HepG2 (cell line): ENCODE measurements around the gene CHRNB2. TPM values are rescaled to one million over a fixed set of nuclear protein-coding genes. Genes with fewer than 3 reads are reported as not detected.

ENCODE experiments used
- ARNT ChIP-seq: fragments of 450-650 bp; IDR thresholded peaks from 2 replicates; pipeline ENCODE4 v1.6.1; 2017
- CERS6 ChIP-seq: sonication (generic); formaldehyde crosslinking; IDR thresholded peaks from 2 replicates; pipeline ENCODE4 v1.5.0; 2020; ENCODE audit warnings: missing genetic modification reagents
- CREB3 ChIP-seq: sonication (generic); formaldehyde crosslinking; IDR thresholded peaks from 2 replicates; pipeline ENCODE4 v1.5.0; 2020; ENCODE audit warnings: missing genetic modification reagents
- ESRRA ChIP-seq: sonication (generic); formaldehyde crosslinking; IDR thresholded peaks from 2 replicates; pipeline ENCODE4 v1.5.1; 2020; ENCODE audit warnings: mild to moderate bottlenecking, low read depth, missing genetic modification reagents
- FOXK1 ChIP-seq: sonication (generic); formaldehyde crosslinking; IDR thresholded peaks from 2 replicates; pipeline ENCODE4 v1.4.0; 2020; ENCODE audit warnings: low read depth, missing genetic modification reagents, borderline replicate concordance
- HCFC1 ChIP-seq: fragments of 150-350 bp; IDR thresholded peaks from 2 replicates; pipeline ENCODE4 v1.6.1; 2014; ENCODE audit warnings: low read depth, low read length
- HOXA3 ChIP-seq: sonication (generic); formaldehyde crosslinking; IDR thresholded peaks from 2 replicates; pipeline ENCODE4 v1.5.0; 2020; ENCODE audit warnings: missing genetic modification reagents
- KLF16 ChIP-seq, 2 experiments: sonication (generic) in 1 of 2; formaldehyde crosslinking in 1 of 2; IDR thresholded peaks; 2 replicates each; pipeline versions ENCODE4 v1.6.1 to v1.8.0; 2016 to 2023; ENCODE audit warnings: missing genetic modification reagents in 2 of 2, missing compliant biosample characterization in 1 of 2
- LBX2 ChIP-seq: sonication (generic); formaldehyde crosslinking; IDR thresholded peaks from 2 replicates; pipeline ENCODE4 v1.5.0; 2020; ENCODE audit warnings: missing genetic modification reagents, mild to moderate bottlenecking, borderline replicate concordance
- NFIC ChIP-seq: IDR thresholded peaks from 2 replicates; pipeline ENCODE4 v1.6.1; 2012; ENCODE audit warnings: mild to moderate bottlenecking, low read length, inconsistent platforms
- NR3C1 ChIP-seq: sonication (generic); formaldehyde crosslinking; IDR thresholded peaks from 2 replicates; pipeline ENCODE4 v1.4.0; 2020; ENCODE audit warnings: missing genetic modification reagents
- PHB2 ChIP-seq: fragments of 450-650 bp; IDR thresholded peaks from 2 replicates; pipeline ENCODE4 v1.6.1; 2018; ENCODE audit not compliant: partially characterized antibody
- RXRB ChIP-seq: IDR thresholded peaks from 2 replicates; pipeline ENCODE4 v1.6.1; 2016; ENCODE audit warnings: borderline replicate concordance, missing genetic modification reagents, missing compliant biosample characterization
- SMARCC2 ChIP-seq: fragments of 450-650 bp; IDR thresholded peaks from 2 replicates; pipeline ENCODE4 v1.6.1; 2017; ENCODE audit warnings: antibody characterized with exemption, mild to moderate bottlenecking
- SRSF1 ChIP-seq: fragments of 200-400 bp; formaldehyde crosslinking; optimal IDR thresholded peaks from 2 replicates; pipeline ENCODE3; 2017; ENCODE audit warnings: mild to moderate bottlenecking, low read depth, low read length, moderate library complexity
- ZBTB40 ChIP-seq, 2 experiments: fragments of 450-650 bp in 1 of 2; sonication (generic) in 1 of 2; formaldehyde crosslinking in 1 of 2; IDR thresholded peaks; 2 replicates each; pipeline versions ENCODE4 v1.6.1 to v1.8.0; 2016 to 2022; ENCODE audit warnings: antibody characterized with exemption in 1 of 2, mild to moderate bottlenecking in 1 of 2, missing genetic modification reagents in 1 of 2
- ZNF414 ChIP-seq: sonication (generic); formaldehyde crosslinking; IDR thresholded peaks from 2 replicates; pipeline ENCODE4 v1.5.0; 2020; ENCODE audit warnings: missing genetic modification reagents
- polyA plus RNA-seq, 8 experiments: library from polyadenylated mRNA; depleted of rRNA in 3 of 8; stranded (reverse) in 7 of 8; unstranded in 1 of 8; fragments of >200 nt; fragmentation: Illumina TruSeq in 4 of 8; extraction: Trizol in 4 of 8; gene quantifications; 2 replicates each; pipeline versions ENCODE4 v1.2.1 to v1.2.3, GENCODE V29; 2011 to 2016; ENCODE audit warnings: low read depth in 4 of 8, missing spikeins in 1 of 8, mixed read lengths in 1 of 8; ENCODE audit not compliant: insufficient read depth in 1 of 8
- total RNA-seq, 5 experiments: library from RNA; depleted of rRNA; stranded (reverse); fragments of >200 nt; fragmentation: Illumina TruSeq; extraction: Trizol; gene quantifications; 2 replicates each; pipeline ENCODE4 v1.2.3, GENCODE V29; 2016; ENCODE audit warnings: low read depth in 1 of 5

The CHRNB2 gene
- total and polyA plus RNA-seq, 2 of the 13 experiments (the other 11 are each of a cell fraction or from before 2014, with no cell fraction given), result 0.03 to 0.07 TPM

GRCh38 chr1:154607609-154608396 lies 40.2 kb downstream of the CHRNB2 start, which contains the start of gene ADAR (continued):
- TF ChIP-seq FOXK1 (CRISPR knock-in tag) (no peak), SMARCC2 (no peak), ZBTB40 (IDR thresholded peaks at IDR 0.05) (no peak), ZBTB40 (CRISPR knock-in tag; IDR thresholded peaks at IDR 0.05) (0 out of 2 replicates have a peak, but pooled peaks have one; percentile 25), CERS6 (no peak), PHB2 (no peak), SRSF1 (no peak), RXRB (CRISPR knock-in tag) (no peak; the same call in 1 of the 2 replicates), HOXA3 (CRISPR knock-in tag) (peak; percentile 69; the same call in 1 of the 2 replicates), CREB3 (CRISPR knock-in tag) (no peak), ESRRA (CRISPR knock-in tag) (no peak; the same call in 1 of the 2 replicates), NFIC (no peak), HCFC1 (no peak), LBX2 (CRISPR knock-in tag) (no peak), NR3C1 (CRISPR knock-in tag) (no peak), ARNT (no peak), ZNF414 (CRISPR knock-in tag) (no peak), KLF16 (CRISPR knock-in tag; IDR thresholded peaks at IDR 0.05) (no peak)
